Renal cortex interstitium (tissue), 11 donors: ENCODE measurements around the gene PHKG2. TPM values are rescaled to one million over a fixed set of nuclear protein-coding genes. Genes with fewer than 3 reads are reported as not detected.
A peak's percentile ranks its signal among the peaks of the same experiment; 100 is the strongest.

Experiments used
- DNase-seq, 11 donors: peaks; one replicate each; pipeline ENCODE4 v3.0.0-alpha.2; 2013; ENCODE audit warnings: low read depth in 9 of 11, low spot score in 4 of 11; ENCODE audit errors: extremely low read depth in 1 of 11
- polyA plus RNA-seq, 3 donors: library from polyadenylated mRNA; unstranded; fragments of 120-200 nt; gene quantifications; one replicate each; pipeline ENCODE4 v1.2.1, GENCODE V29; 2013; ENCODE audit not compliant: insufficient read length in 3 of 3

The PHKG2 gene
- polyA plus RNA-seq, 3 donors: 29.8 to 39.2 (median 30.1) TPM

DNA sequence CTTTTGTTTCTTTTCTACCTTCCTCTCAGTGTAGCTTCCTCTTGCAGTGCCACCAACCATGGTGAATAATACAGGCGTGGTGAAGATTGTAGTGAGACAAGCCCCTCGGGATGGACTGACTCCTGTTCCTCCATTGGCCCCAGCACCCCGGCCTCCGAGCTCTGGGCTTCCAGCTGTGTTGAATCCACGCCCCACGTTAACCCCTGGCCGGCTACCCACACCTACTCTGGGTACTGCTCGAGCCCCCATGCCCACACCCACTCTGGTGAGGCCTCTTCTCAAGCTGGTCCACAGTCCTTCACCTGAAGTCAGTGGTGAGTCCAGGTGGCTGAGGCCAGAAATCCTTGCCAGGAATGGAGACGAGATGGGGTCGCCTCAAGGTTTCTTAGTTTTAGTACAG lies 25.3 kb upstream of the PHKG2 start:
- no peak for DNase-seq

GRCh38 chr16:30723725-30724355 lies 24.4 kb upstream of the PHKG2 start:
- DNase-seq: no peak

DNA sequence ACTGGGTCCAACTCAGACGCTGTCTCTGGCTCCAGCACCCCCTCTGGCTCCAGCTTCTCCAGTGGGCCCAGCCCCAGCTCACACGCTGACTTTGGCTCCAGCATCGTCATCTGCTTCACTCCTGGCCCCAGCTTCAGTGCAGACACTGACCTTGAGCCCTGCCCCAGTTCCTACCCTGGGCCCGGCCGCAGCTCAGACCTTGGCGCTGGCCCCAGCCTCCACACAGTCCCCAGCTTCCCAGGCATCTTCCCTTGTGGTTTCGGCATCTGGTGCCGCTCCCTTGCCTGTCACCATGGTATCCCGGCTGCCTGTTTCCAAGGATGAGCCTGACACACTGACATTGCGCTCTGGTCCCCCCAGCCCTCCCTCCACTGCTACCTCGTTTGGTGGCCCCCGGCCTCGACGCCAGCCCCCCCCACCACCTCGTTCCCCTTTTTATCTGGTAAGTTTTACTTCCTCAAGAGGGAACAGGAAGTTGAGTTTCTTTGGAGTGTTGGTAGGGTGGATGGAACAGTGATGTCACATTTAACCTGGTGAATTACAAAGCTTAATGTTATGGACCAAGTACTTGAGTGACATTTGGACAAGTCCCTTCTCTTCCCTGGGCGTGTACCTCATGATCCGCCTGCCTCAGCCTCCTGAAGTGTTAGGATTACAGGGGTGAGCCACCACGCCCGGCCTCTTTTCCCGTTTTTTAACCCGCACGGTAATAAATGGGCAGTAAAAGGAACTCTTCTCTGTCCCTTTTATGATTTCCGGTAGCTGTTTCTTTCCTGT lies 23.4 kb upstream of the PHKG2 start:
- no peak for DNase-seq

- no peak for DNase-seq
These were observed 22.8 kb upstream of the PHKG2 start for GRCh38 chr16:30725418-30725792.

- no peak for DNase-seq
These were observed 19.9 kb upstream of the PHKG2 start for GRCh38 chr16:30728321-30728720.

DNA sequence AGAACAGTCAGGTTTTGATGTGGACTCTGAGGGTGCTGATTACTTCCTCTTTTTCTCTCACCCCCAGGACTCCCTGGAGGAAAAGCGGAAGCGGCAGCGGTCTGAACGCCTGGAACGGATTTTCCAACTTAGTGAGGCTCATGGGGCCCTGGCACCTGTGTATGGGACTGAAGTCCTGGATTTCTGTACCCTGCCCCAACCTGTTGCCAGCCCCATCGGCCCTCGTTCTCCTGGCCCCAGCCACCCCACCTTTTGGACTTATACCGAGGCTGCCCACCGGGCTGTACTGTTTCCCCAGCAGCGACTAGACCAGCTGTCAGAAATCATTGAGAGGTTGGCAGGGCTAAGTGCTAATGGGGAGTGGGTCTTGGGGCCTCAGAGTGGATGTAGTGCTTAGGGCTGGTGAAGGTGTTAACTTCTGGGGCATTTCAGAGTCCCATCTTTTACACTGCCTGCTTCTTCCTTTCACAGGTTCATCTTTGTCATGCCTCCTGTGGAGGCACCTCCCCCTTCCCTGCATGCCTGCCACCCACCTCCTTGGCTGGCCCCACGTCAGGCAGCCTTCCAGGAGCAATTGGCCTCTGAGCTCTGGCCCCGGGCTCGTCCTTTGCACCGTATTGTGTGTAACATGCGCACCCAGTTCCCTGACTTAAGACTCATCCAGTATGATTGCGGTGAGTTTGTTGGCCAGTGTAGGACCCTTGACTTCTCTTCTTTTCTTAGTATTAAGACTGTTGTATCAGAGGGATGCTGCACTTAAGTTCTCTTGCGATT lies 19.1 kb upstream of the PHKG2 start:
- no peak for DNase-seq

DNA sequence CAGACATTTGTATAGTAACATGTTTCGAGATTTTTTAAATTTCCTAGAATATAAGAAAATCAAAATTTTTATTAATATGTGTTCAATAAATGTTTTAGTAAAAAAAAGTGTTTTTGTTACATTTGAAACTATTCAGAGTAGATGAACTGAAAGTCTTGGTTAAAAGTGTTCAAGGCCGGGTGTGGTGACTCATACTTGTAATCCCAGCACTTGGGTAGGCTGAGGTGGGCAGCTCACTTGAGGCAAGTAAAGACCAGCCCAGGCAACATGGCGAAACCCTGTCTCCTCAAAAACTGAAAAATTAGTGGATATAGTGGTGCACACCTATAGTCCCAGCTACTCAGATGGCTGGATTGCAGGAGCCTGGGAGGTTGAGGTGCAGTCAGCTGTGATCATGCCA lies 16.8 kb upstream of the PHKG2 start:
- no peak for DNase-seq

- no peak for DNase-seq
These were observed 11.0 kb upstream of the PHKG2 start for GRCh38 chr16:30736995-30737793.

DNA sequence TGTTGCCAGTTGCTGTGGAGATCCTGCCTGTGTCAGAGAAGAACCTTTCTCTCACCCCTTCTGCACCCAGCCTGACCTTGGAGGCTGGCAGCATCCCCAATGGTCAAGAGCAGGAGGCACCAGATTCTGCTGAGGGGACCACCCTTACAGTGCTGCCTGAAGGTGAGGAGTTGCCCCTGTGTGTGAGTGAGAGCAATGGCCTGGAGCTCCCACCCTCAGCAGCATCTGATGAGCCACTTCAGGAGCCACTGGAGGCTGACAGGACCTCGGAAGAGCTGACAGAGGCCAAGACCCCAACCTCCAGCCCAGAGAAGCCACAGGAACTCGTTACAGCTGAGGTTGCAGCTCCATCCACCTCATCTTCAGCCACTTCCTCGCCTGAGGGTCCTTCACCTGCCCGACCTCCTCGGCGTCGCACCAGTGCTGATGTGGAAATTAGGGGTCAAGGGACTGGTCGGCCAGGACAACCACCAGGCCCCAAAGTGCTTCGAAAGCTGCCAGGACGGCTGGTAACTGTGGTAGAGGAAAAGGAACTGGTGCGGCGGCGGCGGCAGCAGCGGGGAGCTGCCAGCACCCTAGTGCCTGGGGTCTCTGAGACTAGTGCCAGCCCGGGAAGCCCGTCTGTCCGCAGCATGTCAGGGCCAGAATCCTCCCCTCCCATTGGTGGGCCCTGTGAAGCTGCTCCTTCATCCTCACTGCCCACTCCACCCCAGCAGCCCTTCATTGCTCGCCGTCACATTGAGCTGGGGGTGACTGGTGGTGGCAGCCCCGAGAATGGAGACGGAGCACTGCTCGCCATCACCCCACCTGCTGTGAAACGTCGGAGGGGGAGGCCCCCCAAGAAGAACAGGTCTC lies 10.2 kb upstream of the PHKG2 start:
- DNase-seq: no peak

DNA sequence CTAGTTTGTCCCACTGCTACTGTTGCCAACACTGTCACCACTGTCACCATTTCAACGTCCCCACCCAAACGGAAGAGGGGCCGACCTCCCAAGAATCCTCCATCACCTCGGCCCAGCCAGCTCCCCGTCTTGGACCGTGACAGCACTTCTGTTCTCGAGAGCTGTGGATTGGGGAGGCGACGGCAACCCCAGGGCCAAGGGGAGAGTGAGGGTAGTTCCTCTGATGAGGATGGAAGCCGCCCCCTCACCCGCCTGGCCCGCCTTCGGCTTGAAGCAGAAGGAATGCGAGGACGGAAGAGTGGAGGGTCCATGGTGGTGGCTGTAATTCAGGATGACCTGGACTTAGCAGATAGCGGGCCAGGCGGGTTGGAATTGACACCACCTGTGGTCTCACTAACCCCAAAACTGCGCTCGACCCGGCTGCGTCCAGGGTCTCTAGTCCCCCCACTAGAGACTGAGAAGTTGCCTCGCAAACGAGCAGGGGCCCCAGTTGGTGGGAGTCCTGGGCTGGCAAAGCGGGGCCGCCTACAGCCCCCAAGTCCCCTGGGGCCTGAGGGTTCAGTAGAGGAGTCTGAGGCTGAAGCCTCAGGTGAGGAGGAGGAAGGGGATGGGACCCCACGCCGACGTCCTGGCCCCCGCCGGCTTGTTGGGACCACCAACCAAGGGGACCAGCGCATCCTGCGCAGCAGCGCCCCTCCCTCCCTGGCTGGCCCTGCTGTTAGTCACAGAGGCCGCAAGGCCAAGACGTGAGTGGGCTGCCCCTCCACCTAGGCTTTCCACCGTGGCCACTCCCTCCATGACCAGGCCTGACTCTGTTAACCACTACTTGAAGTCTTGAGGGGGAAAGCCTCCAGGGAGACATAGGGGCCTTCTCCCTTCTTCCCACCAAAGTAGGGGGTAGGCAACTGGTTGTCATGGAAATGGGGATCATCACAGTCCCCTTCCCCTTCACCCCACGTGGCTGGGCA lies 9.0 kb upstream of the PHKG2 start:
- DNase-seq: no peak

DNA sequence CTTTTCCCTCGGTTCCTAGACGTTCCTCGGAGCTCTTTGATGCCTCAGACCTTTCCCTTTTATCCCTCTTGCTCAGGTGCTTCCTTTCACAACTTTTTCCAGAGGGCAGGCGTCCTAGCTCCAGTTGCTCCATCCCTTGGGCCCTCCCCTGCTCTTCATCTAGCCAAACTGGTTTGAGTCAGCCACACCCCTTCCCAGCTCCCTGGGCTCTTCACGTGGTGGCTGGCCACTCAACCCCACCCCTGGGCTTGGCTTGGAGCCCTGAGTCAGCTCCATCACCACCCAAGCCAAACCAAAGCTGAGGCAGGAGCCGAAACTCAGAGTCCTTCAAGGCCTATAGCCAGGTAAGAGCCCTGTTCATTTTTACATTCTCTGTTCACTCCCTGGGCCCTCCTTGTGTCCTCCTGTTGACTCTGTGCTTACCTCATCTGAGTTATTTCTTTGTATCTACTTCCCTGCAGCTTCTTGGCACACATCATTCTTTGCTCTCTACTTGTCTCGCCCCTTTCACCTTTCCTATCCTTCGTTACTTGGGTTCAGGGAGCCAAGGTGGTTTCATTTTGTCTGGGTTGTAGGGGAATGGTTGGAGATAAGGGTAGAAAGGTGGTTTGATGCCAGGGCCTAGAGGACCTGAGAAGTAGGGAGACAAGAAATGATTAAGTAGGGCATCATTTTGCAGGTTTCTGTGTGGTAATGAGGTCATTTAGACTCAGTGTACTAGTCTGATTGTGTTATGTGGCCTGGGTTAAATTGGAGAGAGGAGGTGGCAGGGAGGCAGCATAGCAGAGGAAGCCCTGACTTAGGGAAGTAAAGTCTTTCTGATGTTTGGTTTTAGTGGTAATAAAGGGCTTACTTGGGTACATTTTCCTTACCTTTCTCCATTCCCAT lies 7.6 kb upstream of the PHKG2 start:
- peak in 5 of 11 donors; percentile 19 to 53 (median 39) for DNase-seq

- no peak for DNase-seq
These were observed 6.7 kb upstream of the PHKG2 start for GRCh38 chr16:30741461-30741914.

- no peak for DNase-seq
These were observed 4.5 kb upstream of the PHKG2 start for GRCh38 chr16:30743716-30744115.

DNA sequence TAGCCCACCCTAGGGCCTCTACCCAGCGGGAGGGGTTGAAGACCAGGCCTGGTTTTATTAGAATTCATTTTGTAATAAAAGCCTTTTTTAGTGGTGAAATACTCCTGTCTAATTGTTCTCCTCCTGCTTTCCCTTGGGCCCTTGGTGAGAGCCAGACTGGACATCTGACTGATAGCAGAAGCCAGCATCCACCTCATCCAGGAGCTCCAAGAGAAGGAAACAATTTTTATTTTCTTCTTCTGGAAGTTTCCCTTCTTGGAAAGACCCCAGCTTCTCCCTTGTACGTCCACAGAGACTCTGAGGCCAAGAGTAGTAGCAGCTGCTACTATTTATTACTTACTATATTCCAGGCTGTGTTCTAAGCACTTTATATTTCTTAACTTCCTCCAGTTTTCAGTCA lies 4.0 kb upstream of the PHKG2 start:
- no peak for DNase-seq

DNA sequence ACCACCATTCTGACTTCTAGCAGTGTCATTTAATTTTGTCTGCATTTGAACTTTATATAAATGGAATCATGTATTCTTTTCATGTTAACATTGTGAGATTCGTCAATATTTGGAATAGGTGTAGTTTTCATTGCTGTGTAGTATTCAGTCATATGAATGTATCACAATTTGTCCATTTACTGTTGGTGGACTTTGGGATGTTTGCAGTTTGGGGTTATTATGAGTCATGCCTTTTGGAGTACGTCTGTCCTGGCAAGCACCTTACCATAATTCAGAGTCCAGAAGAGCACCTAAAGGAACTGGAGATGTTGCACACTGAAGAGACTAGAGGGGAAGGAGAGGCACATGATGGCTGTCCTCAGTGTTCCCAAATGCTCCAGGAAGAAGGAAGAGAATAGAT lies 3.1 kb upstream of the PHKG2 start:
- no peak for DNase-seq

GRCh38 chr16:30746638-30747175 lies 1.5 kb upstream of the PHKG2 start:
- DNase-seq: no peak
